Trophoblast cell (in vitro differentiated cells and primary cell): ENCODE measurements around the gene STAT2.
"Not testable (repeated sequence)": the region's sequence is repeated elsewhere in the genome, so short reads cannot be mapped to it uniquely, and the experiment has no call there.

Experiments used
- DNase-seq, 2 donors: peaks; one replicate each; pipeline ENCODE4 v3.0.0-alpha.2; 2016
- H2AFZ ChIP-seq: 2 replicates; pipeline ENCODE4 v1.6.1; 2013; ENCODE audit warnings: low read length, moderate library complexity, mild to moderate bottlenecking; ENCODE audit not compliant: insufficient read depth, poor library complexity
- H2AK5ac ChIP-seq: 2 replicates; pipeline ENCODE4 v1.6.1; 2013; ENCODE audit warnings: mild to moderate bottlenecking, low read length
- H2BK120ac ChIP-seq: 2 replicates; pipeline ENCODE4 v1.6.1; 2013; ENCODE audit warnings: low read length, mild to moderate bottlenecking, moderate library complexity; ENCODE audit not compliant: insufficient read depth, poor library complexity
- H2BK12ac ChIP-seq: 2 replicates; pipeline ENCODE4 v1.6.1; 2013; ENCODE audit warnings: mild to moderate bottlenecking, low read length, moderate library complexity
- H2BK5ac ChIP-seq: 2 replicates; pipeline ENCODE4 v1.6.1; 2013; ENCODE audit warnings: low read length, low read depth, moderate library complexity, mild to moderate bottlenecking; ENCODE audit not compliant: poor library complexity
- H3K14ac ChIP-seq: 2 replicates; pipeline ENCODE4 v1.6.1; 2013; ENCODE audit warnings: mild to moderate bottlenecking, low read length
- H3K18ac ChIP-seq: 2 replicates; pipeline ENCODE4 v1.6.1; 2013; ENCODE audit warnings: mild to moderate bottlenecking, low read length
- H3K23ac ChIP-seq: 2 replicates; pipeline ENCODE4 v1.6.1; 2013; ENCODE audit warnings: low read length
- H3K27ac ChIP-seq: 2 replicates; pipeline ENCODE4 v1.5.1; 2013; ENCODE audit warnings: low read depth, mild to moderate bottlenecking, inconsistent platforms, low read length, moderate library complexity
- H3K27me3 ChIP-seq: 2 replicates; pipeline ENCODE4 v1.6.1; 2013; ENCODE audit warnings: inconsistent platforms, mild to moderate bottlenecking, low read length, moderate library complexity; ENCODE audit not compliant: insufficient read depth
- H3K36me3 ChIP-seq, 2 experiments: 1 replicate in 1 of 2; 2 replicates in 1 of 2; pipeline ENCODE4 v1.6.1; 2013; ENCODE audit warnings: low read length in 2 of 2, mild to moderate bottlenecking in 2 of 2, moderate library complexity in 1 of 2; ENCODE audit not compliant: insufficient read depth in 2 of 2, control insufficient read depth in 1 of 2
- H3K4ac ChIP-seq: 2 replicates; pipeline ENCODE4 v1.6.1; 2013; ENCODE audit warnings: low read depth, mild to moderate bottlenecking, low read length, moderate library complexity
- H3K4me1 ChIP-seq, 2 experiments: 1 replicate in 1 of 2; 2 replicates in 1 of 2; pipeline ENCODE4 v1.6.1; 2013; ENCODE audit warnings: low read length in 2 of 2, mild to moderate bottlenecking in 2 of 2, moderate library complexity in 1 of 2; ENCODE audit not compliant: insufficient read depth in 2 of 2, control insufficient read depth in 1 of 2
- H3K4me2 ChIP-seq: 2 replicates; pipeline ENCODE4 v1.6.1; 2013; ENCODE audit warnings: inconsistent platforms, mild to moderate bottlenecking, low read length, moderate library complexity
- H3K4me3 ChIP-seq: 2 replicates; pipeline ENCODE4 v1.5.1; 2013; ENCODE audit warnings: mild to moderate bottlenecking, low read depth, low read length, inconsistent platforms
- H3K79me1 ChIP-seq: one replicate; pipeline ENCODE4 v1.6.1; 2013; ENCODE audit warnings: low read length
- H3K79me2 ChIP-seq: 2 replicates; pipeline ENCODE4 v1.6.1; 2013; ENCODE audit warnings: low read length, mild to moderate bottlenecking; ENCODE audit not compliant: control insufficient read depth, insufficient read depth, poor library complexity
- H3K9ac ChIP-seq: 2 replicates; pipeline ENCODE4 v1.6.1; 2013; ENCODE audit warnings: mild to moderate bottlenecking, low read length
- H3K9me3 ChIP-seq: 2 replicates; pipeline ENCODE4 v1.6.1; 2013; ENCODE audit warnings: low read depth, mild to moderate bottlenecking, control low read depth, inconsistent platforms, low read length; ENCODE audit not compliant: insufficient read depth
- H4K12ac ChIP-seq: 2 replicates; pipeline ENCODE4 v1.6.1; 2013; ENCODE audit warnings: low read depth, mild to moderate bottlenecking, low read length, moderate library complexity
- H4K8ac ChIP-seq: 2 replicates; pipeline ENCODE4 v1.6.1; 2013; ENCODE audit warnings: low read depth, mild to moderate bottlenecking, low read length, moderate library complexity
- H4K91ac ChIP-seq: one replicate; pipeline ENCODE4 v1.6.1; 2013; ENCODE audit warnings: low read depth, mild to moderate bottlenecking, low read length, moderate library complexity
- WGBS: extraction: QIAGEN DNeasy Blood & Tissue Kit; methylation state at CpG from one replicate; pipeline ENCODE4 v1.1.7; 2013; ENCODE audit warnings: missing lambda C conversion rate; ENCODE audit not compliant: insufficient read length, insufficient coverage; ENCODE audit errors: extremely low coverage; 5-methylcytosine and 5-hydroxymethylcytosine counted together

The STAT2 gene

GRCh38 chr12:56326126-56326525, 33.8 kb downstream of the STAT2 start:
- H3K4me2 ChIP-seq, result no peak overlapping the region
- H2BK5ac ChIP-seq, result no peak overlapping the region
- no peaks in the 10 kb centered on the region for H3K79me1 ChIP-seq
- no peaks in the 10 kb centered on the region for H3K27me3 ChIP-seq
- H4K12ac ChIP-seq, result no peak overlapping the region
- H3K79me2 ChIP-seq, result no peaks in the 10 kb centered on the region
- no peak overlapping the region for H2BK120ac ChIP-seq
- no peak overlapping the region for H3K9ac ChIP-seq
- no peak overlapping the region for H2AFZ ChIP-seq
- no peak overlapping the region for H4K8ac ChIP-seq
- H3K36me3 ChIP-seq, result peaks cover 7 to 11% of the 10 kb centered on the region in 2 experiments
- WGBS, result no CpG with 5 or more reads among the region's 8 CpGs
- peaks cover 0 to 2% of the 10 kb centered on the region in 2 experiments for H3K4me1 ChIP-seq
- H3K27ac ChIP-seq, result no peak overlapping the region
- no peak overlapping the region for H4K91ac ChIP-seq
- H3K4ac ChIP-seq, result no peak overlapping the region
- DNase-seq, result no peak
- H3K9me3 ChIP-seq, result no peaks in the 10 kb centered on the region
- H3K4me3 ChIP-seq, result no peak overlapping the region
- H2BK12ac ChIP-seq, result no peak overlapping the region
- no peak overlapping the region for H3K14ac ChIP-seq
- no peak overlapping the region for H2AK5ac ChIP-seq
- no peak overlapping the region for H3K18ac ChIP-seq
- no peak overlapping the region for H3K23ac ChIP-seq

GRCh38 chr12:56324206-56324605, 35.7 kb downstream of the STAT2 start:
- H3K9ac ChIP-seq, result no peak overlapping the region
- H3K23ac ChIP-seq, result no peak overlapping the region
- H3K27me3 ChIP-seq, result no peaks in the 10 kb centered on the region
- no peaks in the 10 kb centered on the region for H3K79me1 ChIP-seq
- H2BK5ac ChIP-seq, result no peak overlapping the region
- peaks cover 0 to 2% of the 10 kb centered on the region in 2 experiments for H3K4me1 ChIP-seq
- no peaks in the 10 kb centered on the region for H3K9me3 ChIP-seq
- no peak overlapping the region for H2BK12ac ChIP-seq
- H2AFZ ChIP-seq, result no peak overlapping the region
- H3K14ac ChIP-seq, result no peak overlapping the region
- H3K27ac ChIP-seq, result no peak overlapping the region
- DNase-seq, result peak; percentile 79 to 83
- H3K4me3 ChIP-seq, result no peak overlapping the region
- no CpG with 5 or more reads among the region's 6 CpGs for WGBS
- H4K91ac ChIP-seq, result no peak overlapping the region
- H4K12ac ChIP-seq, result no peak overlapping the region
- H3K79me2 ChIP-seq, result no peaks in the 10 kb centered on the region
- no peak overlapping the region for H2BK120ac ChIP-seq
- no peak overlapping the region for H4K8ac ChIP-seq
- no peak overlapping the region for H3K4me2 ChIP-seq
- H3K36me3 ChIP-seq, result peaks cover 7 to 14% of the 10 kb centered on the region in 2 experiments
- no peak overlapping the region for H3K18ac ChIP-seq
- H3K4ac ChIP-seq, result no peak overlapping the region
- H2AK5ac ChIP-seq, result no peak overlapping the region

- not testable (repeated sequence) for H3K79me2 ChIP-seq, H3K4me2 ChIP-seq, H4K8ac ChIP-seq, H3K9ac ChIP-seq, H3K18ac ChIP-seq, H3K79me1 ChIP-seq, H2BK120ac ChIP-seq, H2AK5ac ChIP-seq, H3K23ac ChIP-seq, H3K4me1 ChIP-seq, H3K27me3 ChIP-seq, H4K91ac ChIP-seq, H2BK12ac ChIP-seq, H3K4ac ChIP-seq, H3K14ac ChIP-seq, H2AFZ ChIP-seq, H2BK5ac ChIP-seq, H4K12ac ChIP-seq, H3K4me3 ChIP-seq, H3K9me3 ChIP-seq, DNase-seq, H3K36me3 ChIP-seq, H3K27ac ChIP-seq
- WGBS, result no CpG with 5 or more reads among the region's 8 CpGs
Measured at GRCh38 chr12:56321610-56322009, 38.3 kb downstream of the STAT2 start.

- no peak overlapping the region for H3K23ac ChIP-seq
- H4K91ac ChIP-seq, result no peak overlapping the region
- H3K36me3 ChIP-seq, result peaks cover 2 to 7% of the 10 kb centered on the region in 2 experiments
- H3K4me3 ChIP-seq, result no peak overlapping the region
- no peak overlapping the region for H3K9ac ChIP-seq
- H2BK12ac ChIP-seq, result no peak overlapping the region
- no peak overlapping the region for H2BK120ac ChIP-seq
- DNase-seq, result peak; percentile 32 to 62
- no peak overlapping the region for H4K8ac ChIP-seq
- H3K79me2 ChIP-seq, result no peaks in the 10 kb centered on the region
- no CpG with 5 or more reads among the region's 2 CpGs for WGBS
- no peaks in the 10 kb centered on the region for H3K9me3 ChIP-seq
- H3K4me1 ChIP-seq, result peaks cover 2 to 4% of the 10 kb centered on the region in 2 experiments
- no peak overlapping the region for H2BK5ac ChIP-seq
- H2AFZ ChIP-seq, result no peak overlapping the region
- no peak overlapping the region for H3K18ac ChIP-seq
- no peak overlapping the region for H3K14ac ChIP-seq
- no peak overlapping the region for H2AK5ac ChIP-seq
- H3K4me2 ChIP-seq, result no peak overlapping the region
- no peak overlapping the region for H3K4ac ChIP-seq
- peaks cover 1% of the 10 kb centered on the region for H3K79me1 ChIP-seq
- H4K12ac ChIP-seq, result no peak overlapping the region
- H3K27ac ChIP-seq, result no peak overlapping the region
- no peaks in the 10 kb centered on the region for H3K27me3 ChIP-seq
Measured at GRCh38 chr12:56321027-56321426, 38.9 kb downstream of the STAT2 start.
